ENCODE results near the gene FZD8.

FZD8 gene

GRCh38 chr10:35606430-35606829 is 35.7 kb downstream of the FZD8 start:
- no peak for DNase-seq (ENCODE audit: low spot score)

DNA sequence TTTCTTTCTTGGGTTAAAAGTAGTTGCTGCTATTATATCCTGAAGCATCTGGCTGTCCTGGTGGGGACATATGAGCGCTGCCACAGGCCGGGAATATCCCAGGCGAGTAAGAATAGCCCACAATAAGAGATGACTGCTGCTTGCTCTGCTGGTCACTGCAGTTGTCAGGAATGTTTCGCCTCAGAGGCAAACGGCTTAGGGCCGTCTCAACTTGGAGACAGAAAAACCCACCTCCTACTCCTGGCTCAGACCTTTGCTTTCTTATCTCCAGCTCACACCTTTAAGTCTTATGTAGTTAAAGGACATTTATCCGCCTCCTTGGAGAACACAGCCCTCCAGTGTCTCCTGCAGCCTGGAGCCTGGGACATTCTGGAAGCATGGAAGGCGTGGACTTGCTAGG is 36.9 kb downstream of the FZD8 start, which contains the start of gene GJD4:
GJD4 (plus strand) TSS at position 151 of the 400 bp plus-strand sequence; CDS start at position 378, 227 bp downstream.
- no peak for DNase-seq (ENCODE audit: low spot score)

- DNase-seq (ENCODE audit: low spot score): no peak
Observed at GRCh38 chr10:35600193-35600592, 41.9 kb downstream of the FZD8 start.

GRCh38 chr10:35598379-35598778 is 43.7 kb downstream of the FZD8 start:
- no peak for DNase-seq (ENCODE audit: low spot score)

GRCh38 chr10:35595106-35595505 is 47.0 kb downstream of the FZD8 start:
- peak; percentile 45 for DNase-seq (ENCODE audit: low spot score)

DNA sequence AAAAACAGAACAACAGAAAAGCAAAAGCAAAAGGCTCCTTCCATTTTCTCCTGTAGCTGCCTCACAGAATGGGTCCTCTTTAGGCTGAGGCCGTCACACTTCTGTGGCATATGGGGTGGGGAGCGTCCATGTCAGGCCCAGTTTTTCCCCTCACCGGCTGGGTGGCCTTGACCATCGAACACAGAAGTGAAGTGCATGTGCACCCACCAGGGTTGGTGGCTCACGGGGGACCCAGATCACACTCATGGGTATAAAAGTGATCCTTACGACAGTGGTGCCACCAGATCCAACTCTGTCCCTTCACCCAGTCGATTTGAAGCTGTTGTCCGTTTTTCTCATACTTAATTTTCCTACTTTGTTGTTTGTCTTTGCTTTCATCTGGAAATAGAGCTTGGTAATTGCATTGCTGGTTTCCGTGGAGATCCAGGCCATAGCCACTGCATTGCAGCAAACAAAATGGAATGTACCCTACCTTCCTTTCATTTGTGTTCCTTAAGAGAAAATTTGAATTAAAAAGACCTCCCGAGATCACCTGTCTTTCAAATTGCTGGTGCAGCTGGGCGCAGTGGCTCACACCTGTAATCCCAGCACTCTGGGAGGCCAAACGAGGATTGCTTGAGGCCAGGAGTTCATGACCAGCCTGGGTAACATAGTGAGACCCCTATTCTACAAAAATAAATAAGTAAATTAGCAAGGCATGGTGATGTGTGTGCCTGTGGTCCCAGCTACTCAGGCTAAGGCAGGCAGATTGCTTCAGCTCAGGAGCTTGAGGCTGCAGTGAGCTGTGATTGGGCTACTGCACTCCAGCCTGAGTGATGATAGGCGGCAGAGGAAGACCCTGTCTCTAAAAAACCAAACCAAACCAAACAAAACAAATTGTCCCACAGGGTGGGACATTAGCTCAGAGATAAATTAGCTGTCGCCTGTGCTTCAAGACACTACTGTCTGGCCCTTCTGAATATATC is 47.7 kb downstream of the FZD8 start:
- no peak for DNase-seq (ENCODE audit: low spot score)

DNA sequence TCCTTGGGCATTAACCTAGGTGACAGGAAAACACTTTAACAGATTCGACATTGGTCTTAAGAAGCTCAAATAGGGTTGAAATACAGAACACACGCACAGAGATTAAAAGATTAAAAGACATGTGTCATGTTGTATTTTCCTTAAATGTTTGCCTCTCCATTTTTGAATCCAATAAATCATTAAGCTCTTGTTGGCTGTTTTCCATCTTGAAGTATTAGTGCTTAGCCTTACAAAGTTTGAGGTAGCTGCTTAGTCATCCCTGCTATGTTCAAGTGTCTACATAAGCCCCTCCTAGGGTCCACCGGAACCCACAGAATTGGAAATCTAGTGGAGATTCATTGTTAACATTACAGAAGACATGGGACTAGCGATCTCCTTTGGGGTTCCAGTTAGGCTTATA is 49.7 kb downstream of the FZD8 start:
- DNase-seq (ENCODE audit: low spot score): no peak

- DNase-seq (ENCODE audit: low spot score): no peak
Observed at GRCh38 chr10:35588836-35589235, 53.3 kb downstream of the FZD8 start.

Data from pons (tissue), 1 donor.